Measurements from ENCODE around the gene JAKMIP1.
A peak's percentile ranks its signal among the peaks of the same experiment; 100 is the strongest.
"Not testable (repeated sequence)": the region's sequence is repeated elsewhere in the genome, so short reads cannot be mapped to it uniquely, and the experiment has no call there.

JAKMIP1 gene

GRCh38 chr4:6228158-6229067, 28.1 kb upstream of the JAKMIP1 start:
- no peak for DNase-seq

- no peak for DNase-seq
Measured at GRCh38 chr4:6227412-6228157, 27.2 kb upstream of the JAKMIP1 start.

- DNase-seq, result no peak
Measured at GRCh38 chr4:6226506-6226905, 26.2 kb upstream of the JAKMIP1 start.

- no peak for DNase-seq
Measured at GRCh38 chr4:6225469-6225868, 25.1 kb upstream of the JAKMIP1 start.

- DNase-seq, result no peak
Measured at GRCh38 chr4:6224735-6225134, 24.4 kb upstream of the JAKMIP1 start.

- DNase-seq, result no peak
Measured at GRCh38 chr4:6222761-6223292, 22.5 kb upstream of the JAKMIP1 start.

- DNase-seq, result peak; percentile 24
Measured at GRCh38 chr4:6221851-6222760, 21.8 kb upstream of the JAKMIP1 start.

GRCh38 chr4:6221301-6221850, 21.0 kb upstream of the JAKMIP1 start:
- no peak for DNase-seq

- no peak for DNase-seq
Measured at GRCh38 chr4:6217716-6218381, 17.5 kb upstream of the JAKMIP1 start.

- no peak for DNase-seq
Measured at GRCh38 chr4:6216588-6216987, 16.2 kb upstream of the JAKMIP1 start.

- no peak for DNase-seq
Measured at GRCh38 chr4:6209921-6210320, 9.6 kb upstream of the JAKMIP1 start.

- DNase-seq, result not testable (repeated sequence)
Measured at GRCh38 chr4:6209291-6209690, 8.9 kb upstream of the JAKMIP1 start.

- DNase-seq, result no peak
Measured at GRCh38 chr4:6208416-6208815, 8.1 kb upstream of the JAKMIP1 start.

- no peak for DNase-seq
Measured at GRCh38 chr4:6207602-6208001, 7.3 kb upstream of the JAKMIP1 start.

GRCh38 chr4:6206771-6207290, 6.5 kb upstream of the JAKMIP1 start:
- no peak for DNase-seq

- DNase-seq, result no peak
Measured at GRCh38 chr4:6205973-6206372, 5.6 kb upstream of the JAKMIP1 start.

- no peak for DNase-seq
Measured at GRCh38 chr4:6205567-6205931, 5.2 kb upstream of the JAKMIP1 start.

- DNase-seq, result no peak
Measured at GRCh38 chr4:6204871-6205566, 4.7 kb upstream of the JAKMIP1 start.

- no peak for DNase-seq
Measured at GRCh38 chr4:6204098-6204497, 3.7 kb upstream of the JAKMIP1 start.

GRCh38 chr4:6201580-6202091, 1.3 kb upstream of the JAKMIP1 start:
- no peak for DNase-seq

GRCh38 chr4:6200922-6201362, 593 bp upstream of the JAKMIP1 start:
- no peak for DNase-seq
